ENCODE results near the gene MEGF11. TPM values are rescaled to one million over a fixed set of nuclear protein-coding genes. Genes with fewer than 3 reads are reported as not detected.

Gene MEGF11
- polyA plus RNA-seq, 1 experiment: 0.04 TPM

- DNase-seq (ENCODE audit: low read depth): no peak
- CTCF ChIA-PET: interaction anchor here (0.6 kb wide), 1 partner anchor 50 kb away, joined by 3 read pairs; no protein-coding TSS in a partner anchor
- Histone ChIP-seq H3K36me3 (ENCODE audit: control insufficient read depth, insufficient read depth, low read length) (no peaks in the 10 kb centered on the region), H3K4me3 (ENCODE audit: low read depth, low read length) (no peak overlapping the region), H3K27me3 (ENCODE audit: control insufficient read depth, insufficient read depth, low read length) (no peaks in the 10 kb centered on the region)
- TF ChIP-seq CTCF (IDR thresholded peaks at IDR 0.05; ENCODE audit: insufficient read depth, low read depth, low read length): no peak
- POLR2A ChIA-PET: no interaction called here
Measured at GRCh38 chr15:65949011-65949410, 304.5 kb downstream of the MEGF11 start.

- ChIA-PET POLR2A (no interaction called here), CTCF (interaction anchor here (0.6 kb wide), 1 partner anchor 50 kb away, joined by 3 read pairs; no protein-coding TSS in a partner anchor)
- no peak for TF ChIP-seq CTCF (IDR thresholded peaks at IDR 0.05; ENCODE audit: insufficient read depth, low read depth, low read length)
- no peaks in the 10 kb centered on the region for H3K36me3 ChIP-seq (ENCODE audit: control insufficient read depth, insufficient read depth, low read length)
- no peaks in the 10 kb centered on the region for H3K27me3 ChIP-seq (ENCODE audit: control insufficient read depth, insufficient read depth, low read length)
- H3K4me3 ChIP-seq (ENCODE audit: low read depth, low read length): no peak overlapping the region
- DNase-seq (ENCODE audit: low read depth): no peak
Measured at GRCh38 chr15:65948383-65948782, 305.2 kb downstream of the MEGF11 start.

DNA sequence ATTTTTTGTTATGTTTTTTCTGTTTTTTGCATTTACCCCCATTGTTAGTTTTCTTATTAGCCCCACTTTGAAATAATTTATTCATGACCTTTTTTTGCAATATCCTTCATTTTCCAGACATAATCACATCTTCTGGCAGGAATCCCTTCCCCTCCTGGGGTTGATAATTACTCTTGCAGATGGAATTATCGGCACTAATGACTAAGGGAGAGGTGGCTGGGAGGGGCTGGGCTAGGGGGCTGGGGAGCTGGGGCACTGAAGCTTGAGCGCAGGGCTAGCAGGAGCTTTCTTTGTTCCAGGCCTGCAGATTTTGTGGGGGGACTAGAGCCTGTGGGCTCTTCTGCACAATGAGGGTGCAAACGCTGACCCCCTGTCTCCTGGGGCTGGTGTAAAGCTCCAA lies 306.5 kb downstream of the MEGF11 start:
- POLR2A ChIA-PET: no interaction called here
- no peaks in the 10 kb centered on the region for H3K36me3 ChIP-seq (ENCODE audit: control insufficient read depth, insufficient read depth, low read length)
- no peak overlapping the region for H3K4me3 ChIP-seq (ENCODE audit: low read depth, low read length)
- no peaks in the 10 kb centered on the region for H3K27me3 ChIP-seq (ENCODE audit: control insufficient read depth, insufficient read depth, low read length)
- CTCF ChIA-PET: interaction anchor here (0.7 kb wide), 1 partner anchor 30 kb away, joined by 3 read pairs; no protein-coding TSS in a partner anchor
- no peak for DNase-seq (ENCODE audit: low read depth)
- no peak for TF ChIP-seq CTCF (IDR thresholded peaks at IDR 0.05; ENCODE audit: insufficient read depth, low read depth, low read length)

DNA sequence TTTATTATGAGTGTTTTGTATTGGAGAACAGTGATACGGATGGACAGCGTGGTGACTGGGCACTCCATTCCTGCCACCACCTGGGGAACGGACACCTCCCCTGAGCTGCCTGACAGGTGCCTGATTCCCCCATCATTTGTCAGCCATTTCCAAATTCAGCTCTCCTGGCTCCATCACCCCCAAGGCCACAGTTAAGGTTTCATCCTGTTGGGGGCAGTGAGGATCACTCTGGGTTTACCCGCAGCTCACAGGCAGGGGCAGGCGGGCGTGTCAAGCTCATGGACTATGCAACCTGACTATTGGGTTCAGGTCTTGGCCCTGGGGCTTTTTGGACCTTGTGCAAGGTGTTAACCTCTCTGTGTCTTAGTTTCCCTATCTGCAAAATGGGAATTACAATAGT lies 307.9 kb downstream of the MEGF11 start:
- DNase-seq (ENCODE audit: low read depth): no peak
- H3K4me3 ChIP-seq (ENCODE audit: low read depth, low read length): no peak overlapping the region
- ChIA-PET CTCF (no interaction called here), POLR2A (no interaction called here)
- no peaks in the 10 kb centered on the region for H3K36me3 ChIP-seq (ENCODE audit: control insufficient read depth, insufficient read depth, low read length)
- no peak for TF ChIP-seq CTCF (IDR thresholded peaks at IDR 0.05; ENCODE audit: insufficient read depth, low read depth, low read length)
- no peaks in the 10 kb centered on the region for H3K27me3 ChIP-seq (ENCODE audit: control insufficient read depth, insufficient read depth, low read length)

- Histone ChIP-seq H3K36me3 (ENCODE audit: control insufficient read depth, insufficient read depth, low read length) (no peaks in the 10 kb centered on the region), H3K27me3 (ENCODE audit: control insufficient read depth, insufficient read depth, low read length) (no peaks in the 10 kb centered on the region), H3K4me3 (ENCODE audit: low read depth, low read length) (no peak overlapping the region)
- CTCF ChIA-PET: no interaction called here
- no peak for DNase-seq (ENCODE audit: low read depth)
- POLR2A ChIA-PET: no interaction called here
- TF ChIP-seq CTCF (IDR thresholded peaks at IDR 0.05; ENCODE audit: insufficient read depth, low read depth, low read length): no peak
Measured at GRCh38 chr15:65944404-65944803, 309.1 kb downstream of the MEGF11 start.
